ENCODE results near the gene SYT12. TPM values are rescaled to one million over a fixed set of nuclear protein-coding genes. Genes with fewer than 3 reads are reported as not detected.

SYT12 gene
- total RNA-seq, 2 donors from 2014 or later, result 0.78 TPM; not detected in 1

DNA sequence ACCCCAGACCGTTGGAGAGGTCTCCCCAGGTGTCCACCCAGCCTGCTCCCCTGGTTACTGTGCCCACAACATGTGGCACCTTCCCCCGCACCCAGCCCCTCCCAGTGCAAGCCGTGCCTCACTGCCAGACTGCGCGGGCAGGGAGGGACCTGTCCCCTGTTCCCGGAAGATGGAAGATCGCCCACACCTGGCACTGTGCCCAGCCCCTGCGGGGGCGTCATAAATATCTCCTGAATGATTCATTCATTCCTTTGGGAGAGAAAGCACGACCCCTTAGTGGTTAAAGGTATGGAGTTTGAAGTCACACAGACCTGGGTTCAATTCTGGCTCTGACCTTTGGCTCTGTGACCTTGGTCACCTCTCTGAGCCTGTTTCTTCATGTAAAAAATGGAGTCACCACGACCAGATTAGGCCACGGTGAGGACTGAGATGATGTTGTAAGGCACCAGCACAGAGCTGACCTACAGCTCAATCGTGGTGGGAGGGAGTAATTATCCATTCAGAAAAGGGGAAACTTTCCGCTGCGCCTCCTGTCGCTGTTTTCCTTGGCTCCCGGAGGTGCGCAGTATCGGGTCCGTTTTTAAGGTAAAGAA lies 497 bp upstream of the SYT12 start:
- Histone ChIP-seq H3K36me3 (replicated peaks in 1 of 2; ENCODE audit: insufficient read depth in 1 of 2, low read depth in 2 of 2) (no peaks in the 10 kb centered on the region), H3K4me3 (no peak overlapping the region), H3K4me1 (peaks cover 18% of the 10 kb centered on the region), H3K27ac (no peak overlapping the region), H3K9me3 (no peaks in the 10 kb centered on the region), H3K27me3 (no peaks in the 10 kb centered on the region)
- DNase-seq (peak; percentile 48 to 54 (median 50)), ATAC-seq (peak; percentile 30)
- WGBS, 2 donors, result 9 to 12% methylated on average over 16 to 20 of the region's 20 CpGs
- TF ChIP-seq, protein P1, sequence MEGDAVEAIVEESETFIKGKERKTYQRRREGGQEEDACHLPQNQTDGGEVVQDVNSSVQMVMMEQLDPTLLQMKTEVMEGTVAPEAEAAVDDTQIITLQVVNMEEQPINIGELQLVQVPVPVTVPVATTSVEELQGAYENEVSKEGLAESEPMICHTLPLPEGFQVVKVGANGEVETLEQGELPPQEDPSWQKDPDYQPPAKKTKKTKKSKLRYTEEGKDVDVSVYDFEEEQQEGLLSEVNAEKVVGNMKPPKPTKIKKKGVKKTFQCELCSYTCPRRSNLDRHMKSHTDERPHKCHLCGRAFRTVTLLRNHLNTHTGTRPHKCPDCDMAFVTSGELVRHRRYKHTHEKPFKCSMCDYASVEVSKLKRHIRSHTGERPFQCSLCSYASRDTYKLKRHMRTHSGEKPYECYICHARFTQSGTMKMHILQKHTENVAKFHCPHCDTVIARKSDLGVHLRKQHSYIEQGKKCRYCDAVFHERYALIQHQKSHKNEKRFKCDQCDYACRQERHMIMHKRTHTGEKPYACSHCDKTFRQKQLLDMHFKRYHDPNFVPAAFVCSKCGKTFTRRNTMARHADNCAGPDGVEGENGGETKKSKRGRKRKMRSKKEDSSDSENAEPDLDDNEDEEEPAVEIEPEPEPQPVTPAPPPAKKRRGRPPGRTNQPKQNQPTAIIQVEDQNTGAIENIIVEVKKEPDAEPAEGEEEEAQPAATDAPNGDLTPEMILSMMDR (IDR thresholded peaks at IDR 0.05), result no peak
- TF ChIP-seq POLR2A (IDR thresholded peaks at IDR 0.05), result no peak
- intact Hi-C loops (cut with DNase I), result no loop called here

DNA sequence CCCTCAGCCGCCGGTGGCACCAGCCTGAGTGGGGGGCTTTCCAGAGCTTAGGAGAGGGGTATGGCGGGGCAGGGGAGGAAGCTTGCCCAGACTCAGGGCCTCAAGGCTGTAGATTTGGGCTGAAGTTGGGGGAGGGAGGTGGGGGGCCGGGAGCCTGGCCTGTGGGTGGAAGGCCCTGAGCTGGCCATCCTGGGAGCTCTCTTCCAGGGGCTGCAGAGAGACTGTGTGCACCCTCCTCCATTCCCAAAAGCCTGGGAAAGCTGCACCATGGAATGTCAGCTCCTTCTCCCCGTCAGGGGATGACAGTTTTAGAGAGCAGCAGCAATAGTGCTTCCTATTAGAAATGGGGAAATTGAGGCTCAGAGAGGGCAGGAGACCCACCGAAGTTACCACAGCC lies 1.0 kb downstream of the SYT12 start:
- H3K27me3 ChIP-seq, result no peaks in the 10 kb centered on the region
- ATAC-seq (no peak), DNase-seq (no peak)
- H3K36me3 ChIP-seq (replicated peaks in 1 of 2; ENCODE audit: insufficient read depth in 1 of 2, low read depth in 2 of 2), result no peaks in the 10 kb centered on the region
- intact Hi-C loops (cut with DNase I), result no loop called here
- no peak overlapping the region for H3K27ac ChIP-seq
- TF ChIP-seq POLR2A (IDR thresholded peaks at IDR 0.05), result no peak
- TF ChIP-seq, protein P1 (IDR thresholded peaks at IDR 0.05), result no peak
- no peak overlapping the region for H3K4me3 ChIP-seq
- no peaks in the 10 kb centered on the region for H3K9me3 ChIP-seq
- 46 to 86% methylated on average over 1 to 6 of the region's 6 CpGs for WGBS, 2 donors
- peaks cover 18% of the 10 kb centered on the region for H3K4me1 ChIP-seq

DNA sequence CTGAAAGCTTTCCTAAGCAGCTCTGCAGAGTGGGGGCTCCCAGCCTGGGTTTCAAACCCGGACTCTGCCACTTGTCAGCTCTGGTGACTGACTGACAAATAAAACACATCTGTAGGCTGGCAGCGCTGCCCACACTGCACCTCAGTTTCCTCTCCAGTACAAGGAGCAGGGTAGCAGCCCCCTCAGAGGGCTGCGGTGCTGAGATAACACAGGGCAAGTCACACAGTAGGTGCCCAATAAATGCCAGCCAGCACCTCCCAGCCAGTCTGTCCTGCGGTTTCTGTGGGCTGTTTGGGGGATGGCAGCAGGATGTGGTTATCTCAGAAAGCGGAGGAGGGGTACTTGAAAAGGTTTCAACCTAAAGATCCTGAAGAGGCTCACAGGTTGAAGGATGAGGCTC lies 1.5 kb downstream of the SYT12 start:
- 64 to 81% methylated on average over 4 to 5 of the region's 5 CpGs for WGBS, 2 donors
- Histone ChIP-seq H3K9me3 (no peaks in the 10 kb centered on the region), H3K27me3 (no peaks in the 10 kb centered on the region), H3K4me3 (no peak overlapping the region), H3K27ac (no peak overlapping the region), H3K4me1 (peaks cover 18% of the 10 kb centered on the region), H3K36me3 (replicated peaks in 1 of 2; ENCODE audit: insufficient read depth in 1 of 2, low read depth in 2 of 2) (no peaks in the 10 kb centered on the region)
- no peak for ATAC-seq
- TF ChIP-seq POLR2A (IDR thresholded peaks at IDR 0.05), result no peak
- TF ChIP-seq, protein P1 (IDR thresholded peaks at IDR 0.05), result no peak
- intact Hi-C loops (cut with DNase I), result no loop called here
- no peak for DNase-seq

DNA sequence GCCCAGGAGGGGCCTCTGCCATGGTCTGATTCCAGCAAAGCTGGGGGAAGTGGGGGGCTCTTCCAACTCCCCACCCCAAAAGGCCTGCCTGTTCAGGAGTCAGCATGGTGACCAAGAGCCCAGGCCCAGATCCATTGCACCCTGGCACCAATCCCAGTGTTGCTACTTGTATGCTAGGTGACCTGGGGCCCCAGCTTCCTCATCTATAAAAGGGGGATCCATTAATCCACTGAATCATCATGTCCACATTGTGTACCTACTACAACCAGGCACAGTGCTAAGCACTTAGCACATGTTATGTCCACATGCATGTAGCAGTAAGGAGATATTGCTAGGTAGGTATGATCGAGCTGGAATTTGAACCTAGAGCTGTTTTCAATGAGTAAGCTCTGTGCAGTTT lies 2.0 kb downstream of the SYT12 start:
- TF ChIP-seq POLR2A (IDR thresholded peaks at IDR 0.05), result no peak
- TF ChIP-seq, protein P1 (IDR thresholded peaks at IDR 0.05), result no peak
- Histone ChIP-seq H3K9me3 (no peaks in the 10 kb centered on the region), H3K27me3 (no peaks in the 10 kb centered on the region), H3K36me3 (replicated peaks in 1 of 2; ENCODE audit: insufficient read depth in 1 of 2, low read depth in 2 of 2) (no peaks in the 10 kb centered on the region), H3K4me3 (no peak overlapping the region), H3K27ac (no peak overlapping the region), H3K4me1 (peaks cover 18% of the 10 kb centered on the region)
- no peak for DNase-seq
- 75 to 88% methylated on average over 1 of the region's 1 CpG for WGBS, 2 donors
- intact Hi-C loops (cut with DNase I), result no loop called here
- ATAC-seq, result no peak

DNA sequence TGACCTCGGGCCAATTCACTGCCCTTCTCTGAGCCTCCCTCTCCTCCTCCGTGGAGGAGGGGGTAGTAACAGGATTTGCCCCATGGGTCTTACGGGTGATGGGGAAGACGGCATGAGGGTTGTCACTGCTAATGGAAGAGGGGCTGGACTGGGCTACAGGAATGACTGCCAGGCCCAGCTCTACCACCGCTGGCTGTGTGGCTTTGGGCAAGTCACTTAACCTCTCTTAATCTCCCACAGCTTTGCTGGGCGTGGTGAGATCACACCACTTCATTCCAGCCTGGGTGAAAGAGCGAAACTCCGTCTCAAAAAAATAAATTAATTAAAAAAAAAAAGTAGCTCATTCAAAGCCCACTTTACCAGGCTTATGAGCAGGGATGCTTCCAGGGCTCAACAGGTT lies 2.8 kb downstream of the SYT12 start:
- H3K4me3 ChIP-seq, result no peak overlapping the region
- intact Hi-C loops (cut with DNase I), result no loop called here
- H3K36me3 ChIP-seq (replicated peaks in 1 of 2; ENCODE audit: insufficient read depth in 1 of 2, low read depth in 2 of 2), result no peaks in the 10 kb centered on the region
- DNase-seq (no peak), ATAC-seq (no peak)
- no peak overlapping the region for H3K27ac ChIP-seq
- H3K27me3 ChIP-seq, result no peaks in the 10 kb centered on the region
- no peaks in the 10 kb centered on the region for H3K9me3 ChIP-seq
- H3K4me1 ChIP-seq, result peaks cover 18% of the 10 kb centered on the region
- WGBS, 2 donors, result 81 to 89% methylated on average over 7 to 8 of the region's 8 CpGs
- TF ChIP-seq, protein P1 (IDR thresholded peaks at IDR 0.05), result no peak
- TF ChIP-seq POLR2A (IDR thresholded peaks at IDR 0.05), result no peak

Data from body of pancreas (tissue), 4 donors.